ENCODE measurements around the gene FBXO41.

The FBXO41 gene

GRCh38 chr2:73238976-73239375, 45.3 kb downstream of the FBXO41 start:
- DNase-seq, result no peak

GRCh38 chr2:73238149-73238548, 46.1 kb downstream of the FBXO41 start:
- no peak for DNase-seq

- DNase-seq, result no peak
These were observed 47.1 kb downstream of the FBXO41 start for GRCh38 chr2:73237168-73237567.

GRCh38 chr2:73235315-73236028, 48.8 kb downstream of the FBXO41 start:
- no peak for DNase-seq

- peak; percentile 95 for DNase-seq
These were observed 50.1 kb downstream of the FBXO41 start, which contains the start of gene CCT7 for GRCh38 chr2:73233932-73234832. CCT7 (plus strand) TSS chr2:73234308; CDS start chr2:73234379, 71 bp downstream.

- DNase-seq, result peak; percentile 100
These were observed 50.9 kb downstream of the FBXO41 start, which contains the start of gene PRADC1 for GRCh38 chr2:73233154-73233931. PRADC1 (minus strand) TSS chr2:73233239; CDS start chr2:73233160, 79 bp downstream.

GRCh38 chr2:73232403-73233153, 51.7 kb downstream of the FBXO41 start:
- DNase-seq, result no peak

GRCh38 chr2:73228631-73229030, 55.6 kb downstream of the FBXO41 start:
- no peak for DNase-seq

- DNase-seq, result no peak
These were observed 57.2 kb downstream of the FBXO41 start for GRCh38 chr2:73227086-73227485.

GRCh38 chr2:73225513-73226360, 58.5 kb downstream of the FBXO41 start:
- no peak for DNase-seq

GRCh38 chr2:73223821-73224220, 60.5 kb downstream of the FBXO41 start:
- no peak for DNase-seq

- DNase-seq, result no peak
These were observed 66.0 kb downstream of the FBXO41 start for GRCh38 chr2:73218298-73218697.

GRCh38 chr2:73217826-73218225, 66.5 kb downstream of the FBXO41 start:
- DNase-seq, result no peak

- no peak for DNase-seq
These were observed 67.1 kb downstream of the FBXO41 start for GRCh38 chr2:73217160-73217559.

GRCh38 chr2:73215254-73215653, 69.0 kb downstream of the FBXO41 start:
- no peak for DNase-seq

GRCh38 chr2:73214120-73215035, 69.9 kb downstream of the FBXO41 start, which contains the start of gene SMYD5:
SMYD5 (plus strand) TSS chr2:73214245; CDS start chr2:73214267, 22 bp downstream.
- DNase-seq, result peak; percentile 80

GRCh38 chr2:73212448-73213176, 71.7 kb downstream of the FBXO41 start:
- peak; percentile 73 for DNase-seq

GRCh38 chr2:73212098-73212447, 72.2 kb downstream of the FBXO41 start:
- DNase-seq, result no peak

GRCh38 chr2:73210696-73211095, 73.6 kb downstream of the FBXO41 start:
- no peak for DNase-seq

Data from midbrain (tissue), 1 donor.